IMR-90 (cell line): ENCODE data around the gene SLC25A21. TPM values are rescaled to one million over a fixed set of nuclear protein-coding genes. Genes with fewer than 3 reads are reported as not detected.

Source experiments
- ATAC-seq: fragments of 200-7000 bp; cut with Tn5 transposase; 2 replicates; pipeline ENCODE4 v1.9.1; 2020; ENCODE audit warnings: low read depth, mild to moderate bottlenecking, moderate library complexity
- BruUV-seq: library from RNA; stranded (reverse); fragments of 400-500 nt; replicated peaks from 2 replicates; lab custom pipeline; 2021; lab: Mats Ljungman, UMichigan
- CTCF ChIA-PET: fragments of 300-600 bp; formaldehyde crosslinking; extraction: SDS; loops from one replicate; lab custom pipeline; 2021; ENCODE audit warnings: antibody characterized with exemption; lab: Yijun Ruan, JAX
- POLR2A ChIA-PET: fragments of 300-600 bp; sonication (Branson Sonifier 250); formaldehyde crosslinking; loops from one replicate; lab custom pipeline; 2022; ENCODE audit warnings: antibody characterized with exemption; ENCODE audit not compliant: unreplicated experiment; lab: Charles Lee
- DNase-seq: peaks from one replicate; pipeline ENCODE4 v3.0.0; 2013
- H2AFZ ChIP-seq: replicated peaks from 2 replicates; pipeline ENCODE3; 2013; ENCODE audit warnings: low read length, mild to moderate bottlenecking; ENCODE audit not compliant: poor library complexity
- H2AK5ac ChIP-seq: 2 replicates; pipeline ENCODE4 v1.6.1; 2013; ENCODE audit warnings: low read depth, low read length, inconsistent platforms
- H2AK9ac ChIP-seq: replicated peaks from 2 replicates; pipeline ENCODE3; 2013; ENCODE audit warnings: mild to moderate bottlenecking, low read depth, low read length, moderate library complexity; ENCODE audit not compliant: poor library complexity
- H2BK120ac ChIP-seq: 2 replicates; pipeline ENCODE4 v1.6.1; 2013; ENCODE audit warnings: low read depth, low read length, inconsistent platforms
- H2BK15ac ChIP-seq: 3 replicates; pipeline ENCODE4 v1.6.1; 2013; ENCODE audit warnings: low read depth, low read length, inconsistent platforms
- H2BK20ac ChIP-seq: 2 replicates; pipeline ENCODE4 v1.6.1; 2013; ENCODE audit warnings: low read depth, mild to moderate bottlenecking, inconsistent platforms, low read length, moderate library complexity
- H2BK5ac ChIP-seq: 2 replicates; pipeline ENCODE4 v1.6.1; 2013; ENCODE audit warnings: mild to moderate bottlenecking, low read depth, low read length, inconsistent platforms; ENCODE audit not compliant: poor library complexity, severe bottlenecking
- H3K14ac ChIP-seq: replicated peaks from 2 replicates; pipeline ENCODE4 v1.6.1; 2013; ENCODE audit warnings: low read depth, low read length, inconsistent platforms
- H3K18ac ChIP-seq: 2 replicates; pipeline ENCODE4 v1.6.1; 2013; ENCODE audit warnings: low read depth, low read length, control low read depth
- H3K23ac ChIP-seq: 2 replicates; pipeline ENCODE4 v1.6.1; 2013; ENCODE audit warnings: low read depth, low read length, inconsistent platforms
- H3K27ac ChIP-seq: 2 replicates; pipeline ENCODE4 v1.5.1; 2013; ENCODE audit warnings: mild to moderate bottlenecking, control low read depth, low read length; ENCODE audit not compliant: insufficient read depth
- H3K27me3 ChIP-seq: 2 replicates; pipeline ENCODE4 v1.6.1; 2013; ENCODE audit warnings: low read length; ENCODE audit not compliant: control insufficient read depth, insufficient read depth
- H3K36me3 ChIP-seq: 2 replicates; pipeline ENCODE4 v1.6.1; 2013; ENCODE audit warnings: low read length, mixed read lengths; ENCODE audit not compliant: control insufficient read depth, insufficient read depth
- H3K4ac ChIP-seq: 2 replicates; pipeline ENCODE4 v1.6.1; 2013; ENCODE audit warnings: low read depth, low read length, inconsistent platforms
- H3K4me1 ChIP-seq: 2 replicates; pipeline ENCODE4 v1.6.1; 2013; ENCODE audit warnings: low read length, mixed read lengths; ENCODE audit not compliant: control insufficient read depth, insufficient read depth
- H3K4me2 ChIP-seq: 2 replicates; pipeline ENCODE4 v1.6.1; 2013; ENCODE audit warnings: low read depth, mild to moderate bottlenecking, control low read depth, low read length, moderate library complexity
- H3K4me3 ChIP-seq: 2 replicates; pipeline ENCODE4 v1.5.1; 2013; ENCODE audit warnings: low read depth, mild to moderate bottlenecking, control low read depth, low read length, moderate library complexity; ENCODE audit not compliant: insufficient read depth
- H3K56ac ChIP-seq: 2 replicates; pipeline ENCODE4 v1.6.1; 2013; ENCODE audit warnings: low read length, inconsistent platforms; ENCODE audit not compliant: insufficient read depth; ENCODE audit errors: extremely low read depth
- H3K79me1 ChIP-seq, 2 experiments: 2 replicates each; pipeline ENCODE4 v1.6.1; 2013; ENCODE audit warnings: low read length in 2 of 2, inconsistent platforms in 1 of 2, low read depth in 1 of 2
- H3K9ac ChIP-seq: 2 replicates; pipeline ENCODE4 v1.6.1; 2013; ENCODE audit warnings: low read depth, low read length, control low read depth
- H3K9me1 ChIP-seq: 2 replicates; pipeline ENCODE4 v1.6.1; 2013; ENCODE audit warnings: low read length, inconsistent platforms; ENCODE audit not compliant: insufficient read depth
- H3K9me3 ChIP-seq: 2 replicates; pipeline ENCODE4 v1.6.1; 2013; ENCODE audit warnings: low read length; ENCODE audit not compliant: control insufficient read depth, insufficient read depth
- H4K20me1 ChIP-seq: 2 replicates; pipeline ENCODE4 v1.6.1; 2013; ENCODE audit warnings: low read length, inconsistent platforms; ENCODE audit not compliant: insufficient read depth
- H4K5ac ChIP-seq: 2 replicates; pipeline ENCODE4 v1.6.1; 2013; ENCODE audit warnings: mild to moderate bottlenecking, low read depth, low read length, control low read depth
- H4K8ac ChIP-seq, 2 experiments: 2 replicates each; pipeline ENCODE4 v1.6.1; 2013; ENCODE audit warnings: low read depth in 2 of 2, low read length in 2 of 2, control low read depth in 1 of 2, inconsistent platforms in 1 of 2
- H4K91ac ChIP-seq: 2 replicates; pipeline ENCODE4 v1.6.1; 2013; ENCODE audit warnings: low read depth, low read length, inconsistent platforms; ENCODE audit not compliant: insufficient read depth
- CEBPB ChIP-seq: IDR thresholded peaks from 2 replicates; pipeline ENCODE4 v1.6.1; 2012; ENCODE audit warnings: low read depth, low read length, improper control_type of control experiment
- FOS ChIP-seq: fragments of 150-350 bp; IDR thresholded peaks from 2 replicates; pipeline ENCODE4 v1.6.1; 2016; ENCODE audit warnings: low read depth, low read length
- WGBS, 2 experiments: methylation state at CpG; one replicate each; pipeline versions ENCODE4 v1.1.5 to v1.1.7; 2013; ENCODE audit warnings: missing lambda C conversion rate in 2 of 2; ENCODE audit not compliant: insufficient read length in 1 of 2; ENCODE audit errors: extremely low coverage in 2 of 2; 5-methylcytosine and 5-hydroxymethylcytosine counted together
- dilution Hi-C: fragments of 300-500 bp; cut with HindIII; formaldehyde crosslinking; loops from one replicate; pipeline ENCODE4 v1.14.3; 2018; ENCODE audit warnings: low sequenced_read_pairs; ENCODE audit not compliant: unreplicated experiment
- in situ Hi-C: fragments of 300-500 bp; cut with MboI; formaldehyde crosslinking; loops from 3 replicates; pipeline ENCODE4 v1.14.3; 2019; ENCODE audit warnings: low sequenced_read_pairs, inconsistent platforms, mixed read lengths
- intact Hi-C: fragments of 100-400 bp; cut with micrococcal nuclease; formaldehyde crosslinking; loops from 2 replicates; pipeline ENCODE4 v1.10.0; 2022
- polyA plus RNA-seq, 3 experiments: library from polyadenylated mRNA; depleted of rRNA; stranded (reverse); fragments of >200 nt; gene quantifications; 2 replicates each; pipeline ENCODE4 v1.2.3, GENCODE V29; 2012; ENCODE audit warnings: low replicate concordance in 1 of 3
- total RNA-seq: library from RNA; depleted of rRNA; stranded (reverse); fragments of >200 nt; gene quantifications from 2 replicates; pipeline ENCODE4 v1.2.3, GENCODE V29; 2012

The SLC25A21 gene
- total and polyA plus RNA-seq, 2 of the 4 experiments (the other 2 are of a cell fraction): 0.62 to 0.90 TPM

DNA sequence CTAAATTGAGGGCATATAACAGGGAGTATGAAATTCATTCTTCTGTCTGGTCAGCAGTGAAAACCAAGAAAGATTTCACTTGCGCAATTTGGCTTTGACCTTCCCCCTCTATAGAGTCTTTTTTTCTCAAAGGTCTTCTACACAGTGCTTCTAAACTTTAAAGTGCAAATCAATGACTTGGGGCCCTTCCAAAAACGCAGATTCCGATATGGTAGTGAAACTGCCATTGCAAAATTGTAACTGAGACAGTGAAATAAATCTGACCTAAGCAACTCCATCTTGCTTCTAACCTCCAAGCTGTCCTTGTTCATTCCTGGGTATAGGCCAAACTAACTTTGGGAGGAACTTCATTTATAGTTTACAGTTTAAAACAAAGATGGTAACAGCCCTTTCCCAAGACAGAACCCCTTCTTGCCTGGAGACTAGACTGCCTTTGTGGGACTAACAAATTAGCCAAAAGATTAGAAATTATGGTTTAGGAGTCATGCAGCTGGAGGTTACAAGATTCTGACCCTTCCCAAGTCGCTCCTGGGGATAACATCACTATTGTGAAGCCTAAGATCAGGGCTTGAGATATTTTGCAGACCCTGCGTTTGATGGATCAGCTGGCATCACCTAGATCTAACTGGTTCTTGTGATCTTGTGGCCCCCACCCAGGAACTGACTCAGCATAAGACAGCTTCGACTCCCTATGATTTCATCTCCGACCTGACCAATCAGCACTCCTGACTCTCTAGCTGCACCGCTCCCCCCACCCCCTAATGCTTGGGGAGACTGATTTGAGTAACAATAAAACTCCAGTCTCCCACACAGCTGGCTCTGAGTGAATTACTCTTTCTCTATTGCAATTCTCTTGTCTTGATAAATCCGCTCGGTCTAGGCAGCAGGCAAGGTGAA is 5.0 kb downstream of the SLC25A21 start:
- Histone ChIP-seq H3K27me3 (no peaks in the 10 kb centered on the region), H2AK5ac (no peak overlapping the region), H3K4me3 (no peak overlapping the region), H4K20me1 (no peaks in the 10 kb centered on the region), H2BK120ac (no peak overlapping the region), H3K56ac (no peak overlapping the region), H3K79me1 (no peaks in the 10 kb centered on the region), H3K9me1 (no peaks in the 10 kb centered on the region), H3K9me3 (no peaks in the 10 kb centered on the region), H3K4me1 (no peaks in the 10 kb centered on the region), H4K91ac (no peak overlapping the region), H2BK15ac (no peak overlapping the region), H3K18ac (no peak overlapping the region), H3K27ac (no peak overlapping the region), H3K23ac (no peak overlapping the region), H2AK9ac (no peak overlapping the region), H3K4me2 (no peak overlapping the region), H4K5ac (no peak overlapping the region), H3K36me3 (no peaks in the 10 kb centered on the region), H3K4ac (no peak overlapping the region), H2AFZ (no peak overlapping the region), H3K14ac (no peak overlapping the region), H2BK5ac (no peak overlapping the region), H4K8ac (no peak overlapping the region), H2BK20ac (no peak overlapping the region), H3K9ac (no peak overlapping the region)
- ChIA-PET POLR2A (no interaction called here), CTCF (no interaction called here)
- intact Hi-C loops (no loop called here), in situ Hi-C loops (no loop called here), dilution Hi-C loops (no loop called here)
- no TSS peak for BruUV-seq
- TF ChIP-seq CEBPB (peak; percentile 17; the same call in 1 of the 2 replicates), FOS (no peak)
- DNase-seq (no peak), ATAC-seq (no peak)
- WGBS, 2 experiments: 100% methylated on average over 1 of the region's 10 CpGs; no CpG with 5 or more reads in 1 of the 2 experiments
